OCI-M2 (cell line): ENCODE data around the gene KLK12.
"Not testable (repeated sequence)": the region's sequence is repeated elsewhere in the genome, so short reads cannot be mapped to it uniquely, and the experiment has no call there.

Source experiments
- DNase-seq: peaks from one replicate; lab custom pipeline; 2025; ENCODE audit not compliant: unreplicated experiment; lab: John Stamatoyannopoulos, UW

Gene KLK12

DNA sequence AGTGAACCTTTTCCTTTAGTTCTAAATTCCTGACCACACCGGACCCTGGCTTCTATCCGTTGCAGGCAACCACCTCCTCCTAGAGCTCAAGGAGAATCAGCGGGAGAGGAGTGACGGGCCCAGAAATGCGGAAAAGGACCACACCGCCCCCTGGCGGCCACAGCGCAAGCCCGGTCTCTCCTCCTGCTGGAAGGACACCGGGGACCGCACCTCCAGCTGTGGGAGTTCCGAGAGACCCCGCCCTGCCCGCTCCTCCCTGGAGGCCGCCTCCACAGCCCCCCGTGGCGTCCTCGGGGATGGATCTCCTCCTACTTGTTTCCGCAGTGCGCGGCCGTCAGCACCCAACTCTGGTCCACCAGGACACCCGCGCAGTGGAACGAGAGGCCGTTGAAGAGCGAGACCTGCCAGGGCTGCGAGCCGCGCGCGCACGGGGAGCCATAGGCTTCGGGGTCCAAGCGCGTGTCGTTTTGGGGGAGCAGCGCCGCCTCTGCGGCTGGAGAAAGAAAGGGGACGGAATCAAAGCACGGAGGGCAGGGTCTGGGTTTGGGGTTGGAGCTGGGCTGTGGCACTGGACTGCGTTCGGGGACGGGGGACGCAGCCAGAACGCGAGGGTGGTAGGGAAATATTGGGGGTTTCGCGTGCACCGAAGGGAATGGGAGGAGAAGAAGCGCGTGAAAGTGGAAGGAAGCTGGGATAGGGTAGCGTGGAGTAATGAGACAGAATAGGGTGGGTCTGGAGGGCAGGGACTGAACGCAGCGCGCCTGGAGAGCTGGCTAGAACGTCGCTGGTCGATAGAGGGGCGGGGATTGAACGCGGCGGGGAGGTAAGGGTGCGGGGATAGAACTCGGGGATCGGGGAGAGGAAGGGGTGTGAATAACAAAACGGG lies 17.8 kb downstream of the KLK12 start:
- peak; percentile 9 for DNase-seq

- no peak for DNase-seq
Measured at GRCh38 chr19:51015691-51016267, 19.0 kb downstream of the KLK12 start.

- DNase-seq = no peak
Measured at GRCh38 chr19:51014242-51014641, 20.6 kb downstream of the KLK12 start.

DNA sequence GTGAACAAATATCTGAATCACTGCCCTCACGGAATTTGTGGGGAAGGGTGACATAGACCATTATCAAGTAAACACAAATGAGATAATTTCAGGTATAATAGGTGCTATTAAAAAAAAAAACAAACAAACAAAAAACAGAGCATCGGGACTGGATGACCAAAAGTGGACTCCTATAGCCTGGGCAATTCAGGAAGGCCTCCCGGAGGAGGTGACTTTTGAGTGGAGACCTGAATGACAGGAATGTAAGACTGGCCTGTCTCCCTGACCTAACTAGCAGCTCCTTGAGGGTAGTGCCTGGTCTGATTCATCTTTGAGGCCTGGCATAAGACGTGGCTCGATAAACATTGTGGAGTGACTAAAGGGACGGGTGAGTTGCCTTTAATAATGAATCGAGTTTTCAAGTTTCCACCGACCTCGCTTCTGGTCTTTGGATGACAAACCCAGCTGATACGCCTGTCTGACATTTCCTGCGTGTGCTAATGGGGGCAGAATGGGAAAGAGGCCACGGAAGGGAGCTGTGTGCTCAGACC lies 22.1 kb downstream of the KLK12 start:
- DNase-seq = no peak

DNA sequence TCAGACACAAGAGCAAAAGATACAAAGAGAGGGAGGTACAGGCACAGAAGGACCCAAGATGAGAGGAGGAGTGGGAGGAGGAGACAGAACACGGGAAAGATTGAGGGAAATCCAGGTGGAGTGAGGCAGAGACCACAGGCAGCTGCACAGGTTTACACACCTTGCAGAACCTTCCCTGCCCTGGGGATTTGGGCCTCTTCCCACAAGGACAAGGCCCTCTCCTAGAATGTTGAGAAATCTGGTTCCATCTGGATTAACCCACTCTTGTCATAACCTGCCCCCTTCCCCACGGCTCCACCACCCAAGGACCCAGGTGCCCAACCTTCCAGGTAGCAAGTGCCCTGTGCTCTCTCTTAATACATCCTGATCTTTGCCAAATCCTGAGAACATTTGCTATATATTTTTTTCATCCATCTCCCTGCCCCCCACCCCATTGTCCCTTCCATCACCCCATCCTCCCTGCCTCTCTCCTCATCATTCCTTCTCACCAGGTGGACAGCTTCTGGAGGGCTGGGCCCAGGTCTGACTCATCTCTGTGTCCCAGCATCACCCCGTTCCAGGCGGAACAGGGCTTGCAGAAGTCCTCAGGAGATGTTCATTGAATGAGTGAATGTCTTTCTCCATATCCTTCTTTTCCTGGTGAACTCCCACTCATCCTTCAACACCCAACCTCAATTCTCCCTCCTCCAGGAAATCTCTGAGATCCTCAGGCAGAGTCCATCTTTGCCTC lies 24.6 kb downstream of the KLK12 start:
- no peak for DNase-seq

GRCh38 chr19:51009061-51009891 lies 25.5 kb downstream of the KLK12 start:
- no peak for DNase-seq

GRCh38 chr19:51007488-51007887 lies 27.3 kb downstream of the KLK12 start:
- no peak for DNase-seq

GRCh38 chr19:51006406-51006805 lies 28.4 kb downstream of the KLK12 start:
- no peak for DNase-seq

DNA sequence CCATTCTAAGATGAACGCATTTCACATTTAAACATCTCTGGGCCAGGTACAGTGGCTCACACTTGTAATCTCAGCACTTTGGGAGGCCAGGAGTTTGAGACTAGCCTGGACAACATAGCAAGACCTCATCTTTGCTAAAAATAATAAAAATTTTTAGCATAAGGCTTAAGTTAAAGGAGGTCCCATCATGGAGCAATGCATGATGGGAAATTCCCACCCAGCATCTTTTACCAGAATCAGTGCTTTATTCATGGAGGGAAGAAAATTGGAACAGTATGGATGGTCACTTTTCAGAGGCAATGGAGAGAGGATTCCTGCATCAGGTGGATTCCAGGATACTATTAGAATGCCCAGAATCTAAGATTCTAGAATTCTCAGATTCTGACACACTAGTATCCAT lies 29.6 kb downstream of the KLK12 start:
- DNase-seq = no peak

GRCh38 chr19:51003316-51003715 lies 31.5 kb downstream of the KLK12 start:
- DNase-seq = no peak

DNA sequence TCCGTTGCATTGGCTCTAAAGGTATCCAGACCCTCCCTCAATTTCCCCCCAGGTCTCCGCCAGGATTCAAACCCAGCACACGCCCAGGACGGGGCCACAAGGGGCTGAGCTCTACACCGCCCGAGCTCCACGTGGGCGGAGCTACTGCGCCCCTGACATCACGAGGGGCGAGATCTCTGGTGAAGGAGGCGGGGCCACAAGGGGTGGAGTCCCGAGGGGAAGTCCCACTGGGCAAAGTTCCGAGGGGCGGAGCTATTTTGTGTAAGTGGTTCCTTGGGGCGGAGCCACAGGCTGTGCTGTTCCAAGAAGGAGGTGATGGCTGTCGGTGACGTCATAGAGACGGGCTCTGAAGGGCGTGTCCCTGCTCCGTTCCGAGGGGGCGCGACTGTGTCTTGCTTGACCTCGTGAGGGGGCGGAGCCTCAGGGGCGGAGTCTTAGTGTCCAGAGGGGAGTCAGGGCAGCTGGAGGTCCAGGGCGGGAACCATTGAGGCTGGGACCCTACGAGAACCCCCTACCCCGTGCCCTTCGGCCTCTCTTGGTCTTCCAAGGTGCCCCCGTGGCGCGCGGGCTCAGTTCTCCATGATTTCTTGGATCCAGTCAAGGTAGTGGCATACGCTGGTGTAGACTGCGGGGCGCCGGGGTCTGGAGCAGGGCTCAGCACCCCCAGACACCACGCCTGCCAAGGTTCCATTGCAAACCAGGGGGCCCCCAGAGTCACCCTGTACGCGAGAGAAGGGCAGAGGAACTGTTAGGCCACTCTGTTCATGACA lies 32.1 kb downstream of the KLK12 start:
- DNase-seq = no peak

GRCh38 chr19:51002089-51002532 lies 32.7 kb downstream of the KLK12 start:
- no peak for DNase-seq

DNA sequence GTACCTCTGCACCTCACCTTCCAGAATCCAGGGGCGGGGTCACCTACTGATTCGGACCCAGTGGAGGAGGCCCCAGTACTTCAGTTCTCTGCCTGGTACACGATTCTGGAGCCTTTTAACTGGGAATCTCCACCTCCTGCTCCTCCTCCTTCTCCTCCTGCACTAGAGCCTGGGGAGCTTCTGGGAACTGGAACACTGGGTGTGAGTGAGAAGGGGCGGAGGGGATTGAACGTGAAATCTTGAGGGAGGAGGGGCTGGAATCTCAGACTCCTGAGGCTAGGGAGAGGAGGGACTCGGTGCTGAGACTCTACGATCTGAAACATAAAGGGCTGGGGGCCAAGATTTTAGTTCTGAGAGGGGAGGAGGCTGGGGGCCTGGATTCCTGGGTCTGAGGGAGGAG lies 33.3 kb downstream of the KLK12 start, which contains the start of gene KLK8:
Gene KLK8, minus strand, starts transcription at position 90 of the 400 bp plus-strand sequence. CDS start 437 bp downstream, outside the sequence.
- DNase-seq = no peak

- no peak for DNase-seq
Measured at GRCh38 chr19:51000981-51001380, 33.8 kb downstream of the KLK12 start.

DNA sequence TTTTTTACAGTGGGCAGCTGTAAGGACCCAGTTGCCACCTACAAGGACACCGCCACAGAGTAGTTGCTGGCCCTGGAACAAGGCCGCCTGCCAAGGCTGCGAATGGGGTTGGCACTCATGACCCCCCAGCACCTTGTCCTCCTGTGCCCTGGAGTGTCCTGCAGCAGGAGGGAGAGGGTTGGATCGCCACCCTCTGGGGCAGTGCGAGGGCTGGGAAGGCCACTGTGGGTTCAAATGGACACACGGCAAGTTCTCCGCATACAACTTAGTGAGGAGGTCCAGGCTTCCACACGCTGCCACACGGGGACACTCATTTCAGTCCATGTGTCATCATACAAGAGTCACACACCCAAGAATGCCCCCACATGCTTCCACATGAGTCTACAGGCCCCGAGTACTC lies 34.4 kb downstream of the KLK12 start:
- no peak for DNase-seq

GRCh38 chr19:50998686-50999085 lies 36.1 kb downstream of the KLK12 start:
- DNase-seq = no peak

GRCh38 chr19:50998061-50998460 lies 36.7 kb downstream of the KLK12 start:
- no peak for DNase-seq

DNA sequence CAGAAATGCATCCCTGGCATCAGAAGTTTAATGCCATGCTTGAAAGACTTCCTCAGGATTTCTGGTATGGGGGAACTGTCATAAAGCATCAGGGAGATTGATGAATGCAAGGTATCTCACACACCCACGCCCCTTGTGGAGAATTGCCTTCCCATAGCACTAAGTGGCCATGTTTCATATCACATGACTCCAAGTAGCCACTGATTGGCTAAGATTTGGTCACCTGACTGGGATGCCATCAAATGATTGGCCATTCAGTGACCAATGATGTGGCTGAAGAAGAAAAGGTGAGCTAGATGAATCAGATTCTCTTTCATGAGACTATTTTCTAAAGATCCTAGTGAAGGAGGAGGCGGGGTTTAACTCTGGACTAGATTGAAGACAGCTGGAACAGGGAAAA lies 40.7 kb downstream of the KLK12 start:
- no peak for DNase-seq

GRCh38 chr19:50992666-50993035 lies 42.2 kb downstream of the KLK12 start:
- DNase-seq = no peak

GRCh38 chr19:50984416-50984815 lies 50.4 kb downstream of the KLK12 start:
- not testable (repeated sequence) for DNase-seq
